K562 (cell line): ENCODE measurements around the gene FAM47B. TPM values are rescaled to one million over a fixed set of nuclear protein-coding genes. Genes with fewer than 3 reads are reported as not detected.

Experiments used
- HSF4 ChIP-seq: fragments of 250-450 bp; sonication (Bioruptor Pico); IDR thresholded peaks from 2 replicates; pipeline ENCODE4 v2.1.2; 2022; ENCODE audit warnings: mild to moderate bottlenecking, moderate library complexity, borderline replicate concordance
- MCM2 ChIP-seq: fragments of 450-650 bp; IDR thresholded peaks from 2 replicates; pipeline ENCODE4 v1.6.1; 2017; ENCODE audit warnings: low read depth, mild to moderate bottlenecking
- MGA ChIP-seq: fragments of 450-650 bp; IDR thresholded peaks from 2 replicates; pipeline ENCODE4 v1.6.1; 2016; ENCODE audit warnings: mild to moderate bottlenecking, moderate library complexity
- MTA2 ChIP-seq: fragments of 450-650 bp; IDR thresholded peaks from 2 replicates; pipeline ENCODE4 v1.6.1; 2016; ENCODE audit warnings: low read depth
- NKRF ChIP-seq: fragments of 450-650 bp; IDR thresholded peaks from 2 replicates; pipeline ENCODE4 v1.6.1; 2016; ENCODE audit warnings: borderline replicate concordance
- NR2C2 ChIP-seq, 2 experiments: fragments of 200-800 bp in 1 of 2; sonication (Bioruptor generic) in 1 of 2; sonication (generic) in 1 of 2; formaldehyde crosslinking in 1 of 2; IDR thresholded peaks; 2 replicates each; pipeline versions ENCODE4 v1.6.1 to v1.8.0; 2016 to 2022; ENCODE audit warnings: mild to moderate bottlenecking in 1 of 2, missing compliant biosample characterization in 1 of 2, missing genetic modification characterization in 1 of 2, missing genetic modification reagents in 1 of 2
- ZNF12 ChIP-seq: sonication (generic); formaldehyde crosslinking; IDR thresholded peaks from 2 replicates; pipeline ENCODE4 v1.4.0; 2020; ENCODE audit warnings: mild to moderate bottlenecking, missing genetic modification reagents
- ZNF584 ChIP-seq: fragments of 200-800 bp; sonication (Bioruptor generic); IDR thresholded peaks from 2 replicates; pipeline ENCODE4 v1.6.1; 2016; ENCODE audit warnings: low read depth, mild to moderate bottlenecking, missing genetic modification characterization, missing compliant biosample characterization
- ZNF740 ChIP-seq, 3 experiments: fragments of 200-800 bp in 1 of 3; sonication (Bioruptor generic) in 1 of 3; sonication (generic) in 1 of 3; formaldehyde crosslinking in 1 of 3; IDR thresholded peaks; 2 replicates each; pipeline versions ENCODE4 v1.6.1 to v1.8.0; 2016 to 2022; ENCODE audit warnings: mild to moderate bottlenecking in 2 of 3, missing compliant biosample characterization in 2 of 3, missing genetic modification characterization in 2 of 3, missing genetic modification reagents in 1 of 3
- polyA plus RNA-seq, 8 experiments: library from polyadenylated mRNA; depleted of rRNA in 4 of 8; stranded (reverse) in 5 of 8; unstranded in 3 of 8; fragments of >200 nt; fragmentation: Nextera tagmentation in 2 of 8; fragmentation: Illumina TruSeq in 1 of 8; extraction: Ambion mirVana in 2 of 8; extraction: Trizol in 1 of 8; gene quantifications; 2 replicates each; pipeline versions ENCODE4 v1.2.1 to v1.2.3, GENCODE V29; 2011 to 2014; ENCODE audit warnings: inconsistent platforms in 1 of 8, missing spikeins in 1 of 8
- total RNA-seq, 7 experiments: library from RNA; depleted of rRNA in 6 of 7; stranded (reverse); fragments of >200 nt in 6 of 7; fragmentation: Illumina TruSeq in 2 of 7; extraction: Trizol in 2 of 7; gene quantifications; 2 replicates each; pipeline versions ENCODE4 v1.2.1 to v1.2.3, GENCODE V29; 2011 to 2021; ENCODE audit warnings: low replicate concordance in 1 of 7

Gene FAM47B
- total and polyA plus RNA-seq, 9 of the 15 experiments (the other 6 are each of a cell fraction or from before 2014, with no cell fraction given) = not detected

GRCh38 chrX:34917146-34917545 is 25.4 kb upstream of the FAM47B start (continued):
- TF ChIP-seq MGA (no peak), ZNF12 (no peak), NKRF (no peak), NR2C2 (CRISPR knock-in tag; IDR thresholded peaks at IDR 0.05) (no peak), NR2C2 (tag; IDR thresholded peaks at IDR 0.05) (no peak), MTA2 (no peak), MCM2 (no peak), HSF4 (CRISPR knock-in tag) (no peak), ZNF584 (CRISPR knock-in tag) (no peak), ZNF740 (CRISPR knock-in tag; IDR thresholded peaks at IDR 0.05) (no peak), ZNF740 (tag; IDR thresholded peaks at IDR 0.05) (no peak)
